Smooth muscle cell (in vitro differentiated cells): Measurements from ENCODE around the gene FANCB. TPM values are rescaled to one million over a fixed set of nuclear protein-coding genes. Genes with fewer than 3 reads are reported as not detected.

Experiments used
- DNase-seq: peaks from one replicate; lab custom pipeline; 2025; ENCODE audit not compliant: unreplicated experiment; lab: John Stamatoyannopoulos, UW
- H2AFZ ChIP-seq: fragments of 200-600 bp; sonication (generic); 2 replicates; pipeline ENCODE4 v1.6.0; 2016; ENCODE audit warnings: antibody characterized with exemption, low read depth, mild to moderate bottlenecking
- H3F3A ChIP-seq: fragments of 200-600 bp; sonication (generic); 2 replicates; pipeline ENCODE4 v1.6.0; 2017; ENCODE audit warnings: antibody characterized with exemption, low read depth
- H3K27ac ChIP-seq: fragments of 200-600 bp; sonication (generic); 2 replicates; pipeline ENCODE4 v1.5.1; 2016; ENCODE audit warnings: low read depth, mild to moderate bottlenecking
- H3K27me3 ChIP-seq: fragments of 200-600 bp; sonication (generic); 2 replicates; pipeline ENCODE4 v1.6.1; 2016; ENCODE audit warnings: low read depth, mild to moderate bottlenecking
- H3K36me3 ChIP-seq: fragments of 200-600 bp; sonication (generic); 2 replicates; pipeline ENCODE4 v1.5.1; 2016; ENCODE audit warnings: low read depth
- H3K4me1 ChIP-seq: fragments of 200-600 bp; sonication (generic); 2 replicates; pipeline ENCODE4 v1.5.1; 2016; ENCODE audit warnings: low read depth
- H3K4me2 ChIP-seq: fragments of 200-600 bp; sonication (generic); 2 replicates; pipeline ENCODE4 v1.6.0; 2016; ENCODE audit warnings: mild to moderate bottlenecking
- H3K4me3 ChIP-seq: fragments of 200-600 bp; sonication (generic); 2 replicates; pipeline ENCODE4 v1.5.1; 2016; ENCODE audit warnings: mild to moderate bottlenecking
- H3K79me2 ChIP-seq: fragments of 200-600 bp; sonication (generic); 2 replicates; pipeline ENCODE4 v1.6.0; 2016; ENCODE audit warnings: low read depth, mild to moderate bottlenecking
- H3K9ac ChIP-seq: fragments of 200-600 bp; sonication (generic); 2 replicates; pipeline ENCODE4 v1.6.0; 2016; ENCODE audit warnings: low read depth
- H3K9me3 ChIP-seq: fragments of 200-600 bp; sonication (generic); replicated peaks from 2 replicates; pipeline ENCODE4 v1.5.1; 2016; ENCODE audit warnings: low read depth
- H4K20me1 ChIP-seq: fragments of 200-600 bp; sonication (generic); 2 replicates; pipeline ENCODE4 v1.6.0; 2016; ENCODE audit warnings: low read depth
- CTCF ChIP-seq: fragments of 200-600 bp; sonication (generic); IDR thresholded peaks from 2 replicates; pipeline ENCODE4 v1.5.1; 2017; ENCODE audit warnings: borderline replicate concordance, mild to moderate bottlenecking, antibody characterized with exemption; ENCODE audit not compliant: insufficient read depth, poor library complexity, severe bottlenecking
- WGBS: methylation state at CpG from one replicate; pipeline ENCODE4 v1.1.7; 2016; ENCODE audit warnings: low lambda C conversion rate; 5-methylcytosine and 5-hydroxymethylcytosine counted together
- polyA plus RNA-seq: library from polyadenylated mRNA; unstranded; fragments of >200 nt; fragmentation: Nextera tagmentation; extraction: Ambion mirVana; gene quantifications from 2 replicates; pipeline ENCODE4 v1.2.1, GENCODE V29; 2016
- total RNA-seq: library from RNA; depleted of rRNA; stranded (reverse); fragments of >200 nt; gene quantifications from 2 replicates; pipeline ENCODE4 v1.2.3, GENCODE V29; 2014

The FANCB gene
- 5.1 and 7.6 TPM in 2 replicates for total RNA-seq
- polyA plus RNA-seq, result 2.0 and 3.1 TPM in 2 replicates

- DNase-seq, result peak; percentile 67
- no peak for TF ChIP-seq CTCF
- H3K9me3 ChIP-seq, result no peaks in the 10 kb centered on the region
- peak within 1 kb of the TSS; percentile 72 for H3K9ac ChIP-seq
- H3K27ac ChIP-seq, result peak within 1 kb of the TSS; percentile 20
- peak within 1 kb of the TSS; percentile 70 for H3K4me3 ChIP-seq
- H3K27me3 ChIP-seq, result no peaks in the 10 kb centered on the region
- peaks cover 6% of the 10 kb centered on the region for H3K79me2 ChIP-seq
- H2AFZ ChIP-seq, result peak within 1 kb of the TSS; percentile 83
- peaks cover 4% of the 10 kb centered on the region for H3K4me1 ChIP-seq
- peak within 1 kb of the TSS; percentile 81 for H3K4me2 ChIP-seq
- no peaks in the 10 kb centered on the region for H4K20me1 ChIP-seq
- WGBS, result 47% methylated on average over 49 of the region's 78 CpGs
- H3K36me3 ChIP-seq, result no peaks in the 10 kb centered on the region
- no peaks in the 10 kb centered on the region for H3F3A ChIP-seq
These were observed at the start of gene FANCB, which contains the start of gene MOSPD2 for GRCh38 chrX:14872851-14873675. FANCB (minus strand) TSS chrX:14873069; CDS start chrX:14865510, 7,559 bp downstream. MOSPD2 (plus strand) TSS chrX:14873421; CDS start chrX:14873529, 108 bp downstream.

GRCh38 chrX:14922437-14922836, 49.6 kb upstream of the FANCB start:
- no peak for TF ChIP-seq CTCF
- 38% methylated on average over 6 of the region's 6 CpGs for WGBS
- Histone ChIP-seq H3K9ac (peak overlapping the region; percentile 43), H3K79me2 (no peaks in the 10 kb centered on the region), H3K36me3 (no peaks in the 10 kb centered on the region), H2AFZ (no peak overlapping the region), H4K20me1 (no peaks in the 10 kb centered on the region), H3K27ac (peak overlapping the region; percentile 86), H3K4me3 (peak overlapping the region; percentile 12), H3K4me2 (peak overlapping the region; percentile 57), H3K4me1 (no peaks in the 10 kb centered on the region), H3F3A (peaks cover 3% of the 10 kb centered on the region), H3K9me3 (no peaks in the 10 kb centered on the region), H3K27me3 (no peaks in the 10 kb centered on the region)
- no peak for DNase-seq

- no peak for TF ChIP-seq CTCF
- no peaks in the 10 kb centered on the region for H3K79me2 ChIP-seq
- H3K9ac ChIP-seq, result no peak overlapping the region
- no peaks in the 10 kb centered on the region for H4K20me1 ChIP-seq
- H3K27me3 ChIP-seq, result no peaks in the 10 kb centered on the region
- DNase-seq, result no peak
- no peak overlapping the region for H2AFZ ChIP-seq
- no peak overlapping the region for H3K4me2 ChIP-seq
- H3K27ac ChIP-seq, result no peak overlapping the region
- H3K4me1 ChIP-seq, result no peaks in the 10 kb centered on the region
- H3K36me3 ChIP-seq, result no peaks in the 10 kb centered on the region
- peaks cover 3% of the 10 kb centered on the region for H3F3A ChIP-seq
- H3K4me3 ChIP-seq, result no peak overlapping the region
- WGBS, result 71% methylated on average over 2 of the region's 2 CpGs
- H3K9me3 ChIP-seq, result no peaks in the 10 kb centered on the region
These were observed 47.3 kb upstream of the FANCB start for GRCh38 chrX:14920196-14920595.
